ENCODE data around the gene RFT1. TPM values are rescaled to one million over a fixed set of nuclear protein-coding genes. Genes with fewer than 3 reads are reported as not detected.

The RFT1 gene
- total RNA-seq, 2 donors from 2014 or later = 29.3 to 35.2 TPM

- Histone ChIP-seq H3K4me1 (ENCODE audit: control insufficient read depth, insufficient read depth, low read length) (no peaks in the 10 kb centered on the region), H3K27me3 (ENCODE audit: control insufficient read depth, insufficient read depth, low read length, poor library complexity, severe bottlenecking) (peaks cover 3% of the 10 kb centered on the region), H3K4me3 (ENCODE audit: low read length) (no peak overlapping the region), H3K27ac (ENCODE audit: low read depth, low read length) (no peak overlapping the region), H3K36me3 (ENCODE audit: control insufficient read depth, insufficient read depth, low read length) (no peaks in the 10 kb centered on the region), H3K9me3 (ENCODE audit: control insufficient read depth, low read length) (no peaks in the 10 kb centered on the region), H3K9ac (ENCODE audit: extremely low read depth, low read length, poor library complexity, severe bottlenecking) (no peak overlapping the region)
- DNase-seq = no peak
- Mint-ChIP-seq H3K4me3 (no peak overlapping the region), H3K27me3 (ENCODE audit: insufficient read depth) (peaks cover 3% of the 10 kb centered on the region), H3K36me3 (ENCODE audit: low read depth) (no peaks in the 10 kb centered on the region), H3K9me3 (no peaks in the 10 kb centered on the region), H3K4me1 (peaks cover 14% of the 10 kb centered on the region), H3K27ac (no peak overlapping the region)
- 91 to 100% methylated on average over 1 of the region's 1 CpG for WGBS, 2 experiments (ENCODE audit: insufficient coverage in 1 of 2, insufficient read length in 1 of 2)
- TF ChIP-seq CTCF (conservative IDR thresholded peaks at IDR 0.05) = peak; percentile 30
Observed at GRCh38 chr3:53074366-53074696, 55.9 kb downstream of the RFT1 start.

- no peak overlapping the region for H3K27ac ChIP-seq (ENCODE audit: low read depth, low read length)
- H3K4me3 ChIP-seq (ENCODE audit: low read length) = no peak overlapping the region
- H3K9ac ChIP-seq (ENCODE audit: extremely low read depth, low read length, poor library complexity, severe bottlenecking) = no peak overlapping the region
- WGBS, 2 experiments (ENCODE audit: insufficient coverage in 1 of 2, insufficient read length in 1 of 2) = 82 to 89% methylated on average over 10 to 17 of the region's 17 CpGs
- H3K4me1 Mint-ChIP-seq = peaks cover 14% of the 10 kb centered on the region
- no peaks in the 10 kb centered on the region for H3K4me1 ChIP-seq (ENCODE audit: control insufficient read depth, insufficient read depth, low read length)
- no peaks in the 10 kb centered on the region for H3K36me3 ChIP-seq (ENCODE audit: control insufficient read depth, insufficient read depth, low read length)
- peaks cover 3% of the 10 kb centered on the region for H3K27me3 ChIP-seq (ENCODE audit: control insufficient read depth, insufficient read depth, low read length, poor library complexity, severe bottlenecking)
- TF ChIP-seq CTCF (conservative IDR thresholded peaks at IDR 0.05) = no peak
- no peaks in the 10 kb centered on the region for H3K9me3 ChIP-seq (ENCODE audit: control insufficient read depth, low read length)
- peaks cover 3% of the 10 kb centered on the region for H3K27me3 Mint-ChIP-seq (ENCODE audit: insufficient read depth)
- peak overlapping the region; percentile 56 for H3K4me3 Mint-ChIP-seq
- no peaks in the 10 kb centered on the region for H3K9me3 Mint-ChIP-seq
- no peak overlapping the region for H3K27ac Mint-ChIP-seq
- no peaks in the 10 kb centered on the region for H3K36me3 Mint-ChIP-seq (ENCODE audit: low read depth)
- DNase-seq = no peak
Observed at GRCh38 chr3:53073553-53074365, 56.5 kb downstream of the RFT1 start.

- no peaks in the 10 kb centered on the region for H3K9me3 Mint-ChIP-seq
- H3K27me3 ChIP-seq (ENCODE audit: control insufficient read depth, insufficient read depth, low read length, poor library complexity, severe bottlenecking) = peaks cover 3% of the 10 kb centered on the region
- no peaks in the 10 kb centered on the region for H3K36me3 Mint-ChIP-seq (ENCODE audit: low read depth)
- no peaks in the 10 kb centered on the region for H3K36me3 ChIP-seq (ENCODE audit: control insufficient read depth, insufficient read depth, low read length)
- no peaks in the 10 kb centered on the region for H3K4me1 ChIP-seq (ENCODE audit: control insufficient read depth, insufficient read depth, low read length)
- TF ChIP-seq CTCF (conservative IDR thresholded peaks at IDR 0.05) = peak; percentile 99
- H3K27me3 Mint-ChIP-seq (ENCODE audit: insufficient read depth) = peaks cover 3% of the 10 kb centered on the region
- H3K4me1 Mint-ChIP-seq = peaks cover 14% of the 10 kb centered on the region
- peak overlapping the region; percentile 56 for H3K4me3 Mint-ChIP-seq
- 42 to 43% methylated on average over 17 to 32 of the region's 32 CpGs for WGBS, 2 experiments (ENCODE audit: insufficient coverage in 1 of 2, insufficient read length in 1 of 2)
- no peaks in the 10 kb centered on the region for H3K9me3 ChIP-seq (ENCODE audit: control insufficient read depth, low read length)
- H3K9ac ChIP-seq (ENCODE audit: extremely low read depth, low read length, poor library complexity, severe bottlenecking) = no peak overlapping the region
- H3K27ac ChIP-seq (ENCODE audit: low read depth, low read length) = no peak overlapping the region
- peak; percentile 99 for DNase-seq
- H3K4me3 ChIP-seq (ENCODE audit: low read length) = no peak overlapping the region
- H3K27ac Mint-ChIP-seq = peak overlapping the region; percentile 80
Observed at GRCh38 chr3:53072653-53073552, 57.3 kb downstream of the RFT1 start.
